H9 (cell line): ENCODE results near the gene JMJD8. TPM values are rescaled to one million over a fixed set of nuclear protein-coding genes. Genes with fewer than 3 reads are reported as not detected.

Experiments
- DNase-seq: peaks from one replicate; pipeline ENCODE4 v3.0.0-alpha.2; 2017
- H2AFZ ChIP-seq: one replicate; pipeline ENCODE4 v1.6.1; 2013; ENCODE audit warnings: mild to moderate bottlenecking, low read length, control low read depth, moderate library complexity
- H2AK5ac ChIP-seq: 2 replicates; pipeline ENCODE4 v1.6.1; 2013; ENCODE audit warnings: low read length, control low read depth, mixed read lengths; ENCODE audit not compliant: insufficient read length
- H2BK120ac ChIP-seq: one replicate; pipeline ENCODE4 v1.6.1; 2013; ENCODE audit warnings: low read depth, mild to moderate bottlenecking, low read length, control low read depth, inconsistent platforms; ENCODE audit not compliant: poor library complexity, severe bottlenecking
- H2BK12ac ChIP-seq: 2 replicates; pipeline ENCODE4 v1.6.1; 2013; ENCODE audit warnings: low read length, control low read depth, mixed read lengths, low read depth; ENCODE audit not compliant: insufficient read length
- H2BK15ac ChIP-seq: 2 replicates; pipeline ENCODE4 v1.6.1; 2013; ENCODE audit warnings: low read depth, low read length, control low read depth
- H2BK20ac ChIP-seq: one replicate; pipeline ENCODE4 v1.6.1; 2013; ENCODE audit warnings: low read depth, mild to moderate bottlenecking, low read length, control low read depth, inconsistent platforms; ENCODE audit not compliant: poor library complexity, severe bottlenecking
- H2BK5ac ChIP-seq: 2 replicates; pipeline ENCODE4 v1.6.1; 2013; ENCODE audit warnings: low read length, control low read depth, mixed read lengths; ENCODE audit not compliant: insufficient read length
- H3K14ac ChIP-seq: 2 replicates; pipeline ENCODE4 v1.6.1; 2013; ENCODE audit warnings: low read length, control low read depth; ENCODE audit not compliant: insufficient read depth
- H3K18ac ChIP-seq: 2 replicates; pipeline ENCODE4 v1.6.1; 2013; ENCODE audit warnings: low read depth, mild to moderate bottlenecking, mixed read lengths, low read length, control low read depth; ENCODE audit not compliant: insufficient read length
- H3K23ac ChIP-seq: 2 replicates; pipeline ENCODE4 v1.6.1; 2013; ENCODE audit warnings: low read length, control low read depth, mixed read lengths, low read depth; ENCODE audit not compliant: insufficient read length
- H3K23me2 ChIP-seq: 2 replicates; pipeline ENCODE4 v1.6.1; 2013; ENCODE audit warnings: low read depth, mild to moderate bottlenecking, mixed read lengths, low read length, control low read depth; ENCODE audit not compliant: insufficient read length, poor library complexity, severe bottlenecking
- H3K27ac ChIP-seq: 2 replicates; pipeline ENCODE4 v1.5.1; 2013; ENCODE audit warnings: low read length, control low read depth, mixed read lengths, low read depth; ENCODE audit not compliant: insufficient read length
- H3K27me3 ChIP-seq: 2 replicates; pipeline ENCODE4 v1.6.1; 2013; ENCODE audit warnings: low read length, control low read depth, inconsistent platforms; ENCODE audit not compliant: insufficient read depth
- H3K4ac ChIP-seq: 2 replicates; pipeline ENCODE4 v1.6.1; 2013; ENCODE audit warnings: low read depth, mild to moderate bottlenecking, control low read depth, inconsistent platforms, low read length, moderate library complexity
- H3K4me1 ChIP-seq: 2 replicates; pipeline ENCODE4 v1.6.1; 2013; ENCODE audit warnings: low read length, control low read depth, inconsistent platforms; ENCODE audit not compliant: insufficient read depth
- H3K4me2 ChIP-seq: 2 replicates; pipeline ENCODE4 v1.6.1; 2013; ENCODE audit warnings: low read length, control low read depth, mixed read lengths; ENCODE audit not compliant: insufficient read length, insufficient read depth
- H3K56ac ChIP-seq: 2 replicates; pipeline ENCODE4 v1.6.1; 2013; ENCODE audit warnings: low read depth, mild to moderate bottlenecking, mixed read lengths, low read length, control low read depth; ENCODE audit not compliant: insufficient read length
- H3K79me1 ChIP-seq: 2 replicates; pipeline ENCODE4 v1.6.1; 2013; ENCODE audit warnings: low read depth, mild to moderate bottlenecking, moderate library complexity, low read length, control low read depth, inconsistent platforms; ENCODE audit not compliant: insufficient read depth, poor library complexity, severe bottlenecking
- H3K79me2 ChIP-seq: 2 replicates; pipeline ENCODE4 v1.6.1; 2013; ENCODE audit warnings: low read length, control low read depth, inconsistent platforms; ENCODE audit not compliant: insufficient read depth
- H3K9ac ChIP-seq: 2 replicates; pipeline ENCODE4 v1.6.1; 2013; ENCODE audit warnings: low read length, control low read depth, mixed read lengths; ENCODE audit not compliant: insufficient read length; ENCODE audit errors: extremely low read depth
- H3K9me3 ChIP-seq: one replicate; pipeline ENCODE4 v1.6.1; 2013; ENCODE audit warnings: low read depth, low read length, inconsistent platforms; ENCODE audit not compliant: control insufficient read depth
- H3T11ph ChIP-seq: one replicate; pipeline ENCODE4 v1.6.1; 2013; ENCODE audit warnings: mild to moderate bottlenecking, low read length, control low read depth, inconsistent platforms
- H4K20me1 ChIP-seq: one replicate; pipeline ENCODE4 v1.6.1; 2013; ENCODE audit not compliant: control insufficient read depth, insufficient read length, insufficient read depth
- H4K5ac ChIP-seq: 2 replicates; pipeline ENCODE4 v1.6.1; 2013; ENCODE audit warnings: low read depth, mild to moderate bottlenecking, mixed read lengths, low read length, control low read depth; ENCODE audit not compliant: insufficient read length
- H4K8ac ChIP-seq: replicated peaks from 2 replicates; pipeline ENCODE4 v1.6.1; 2013; ENCODE audit warnings: low read length, control low read depth, mixed read lengths, low read depth; ENCODE audit not compliant: insufficient read length
- H4K91ac ChIP-seq: 2 replicates; pipeline ENCODE4 v1.6.1; 2013; ENCODE audit warnings: low read depth, mild to moderate bottlenecking, moderate library complexity, mixed read lengths, low read length, control low read depth; ENCODE audit not compliant: insufficient read length
- H3K27ac Mint-ChIP-seq, 3 experiments: 2 replicates in 2 of 3; 3 replicates in 1 of 3; pipeline ENCODE4 v1.8.0; 2020 to 2021; ENCODE audit warnings: mixed read lengths in 3 of 3, mild to moderate bottlenecking in 1 of 3, moderate library complexity in 1 of 3
- H3K27me3 Mint-ChIP-seq: 2 replicates; pipeline ENCODE4 v1.8.0; 2021; ENCODE audit warnings: low read depth, mild to moderate bottlenecking, moderate library complexity, mixed read lengths
- H3K36me3 Mint-ChIP-seq, 3 experiments: 2 replicates in 2 of 3; 3 replicates in 1 of 3; pipeline ENCODE4 v1.8.0; 2020 to 2021; ENCODE audit warnings: low read depth in 3 of 3, mixed read lengths in 3 of 3; ENCODE audit not compliant: insufficient read depth in 1 of 3
- H3K4me1 Mint-ChIP-seq, 2 experiments: 2 replicates each; pipeline ENCODE4 v1.8.0; 2020; ENCODE audit warnings: mixed read lengths in 2 of 2
- H3K4me3 Mint-ChIP-seq, 2 experiments: 2 replicates in 1 of 2; 3 replicates in 1 of 2; pipeline ENCODE4 v1.8.0; 2020 to 2021; ENCODE audit warnings: mild to moderate bottlenecking in 2 of 2, mixed read lengths in 2 of 2, moderate library complexity in 1 of 2
- H3K9me3 Mint-ChIP-seq, 2 experiments: 2 replicates in 1 of 2; 3 replicates in 1 of 2; pipeline ENCODE4 v1.8.0; 2020; ENCODE audit warnings: mild to moderate bottlenecking in 2 of 2, mixed read lengths in 2 of 2, moderate library complexity in 1 of 2
- CTCF ChIP-seq: fragments of 200-600 bp; sonication (generic); conservative IDR thresholded peaks from 3 replicates; pipeline ENCODE4 v1.8.0; 2021; ENCODE audit warnings: antibody characterized with exemption, mild to moderate bottlenecking
- WGBS: extraction: QIAGEN DNeasy Blood & Tissue Kit; methylation state at CpG from one replicate; pipeline ENCODE4 v1.1.7; 2013; ENCODE audit warnings: missing lambda C conversion rate, low lambda C conversion rate, mixed read lengths; ENCODE audit not compliant: insufficient read length; ENCODE audit errors: extremely low coverage; 5-methylcytosine and 5-hydroxymethylcytosine counted together
- total RNA-seq: library from RNA; stranded (reverse); gene quantifications from 2 replicates; pipeline ENCODE4 v1.2.1, GENCODE V29; 2021

The JMJD8 gene
- total RNA-seq, 1 experiment from 2014 or later, result 52.7 TPM

GRCh38 chr16:702341-702740, 18.2 kb upstream of the JMJD8 start:
- Histone ChIP-seq H3K79me1 (no peaks in the 10 kb centered on the region), H3K79me2 (no peaks in the 10 kb centered on the region), H2BK12ac (no peak overlapping the region), H4K91ac (no peak overlapping the region), H3K23ac (no peak overlapping the region), H3K14ac (no peak overlapping the region), H3K27me3 (peaks cover 49% of the 10 kb centered on the region), H3T11ph (no peak overlapping the region), H2BK20ac (no peak overlapping the region), H3K56ac (no peak overlapping the region), H3K23me2 (peaks cover 4% of the 10 kb centered on the region), H2BK120ac (no peak overlapping the region), H3K9ac (no peak overlapping the region), H4K8ac (no peak overlapping the region), H2AK5ac (no peak overlapping the region), H2BK15ac (no peak overlapping the region), H3K9me3 (no peaks in the 10 kb centered on the region), H4K5ac (no peak overlapping the region), H3K4ac (no peak overlapping the region), H3K4me2 (no peak overlapping the region), H3K18ac (no peak overlapping the region), H2AFZ (no peak overlapping the region), H4K20me1 (no peaks in the 10 kb centered on the region), H3K4me1 (no peaks in the 10 kb centered on the region), H2BK5ac (no peak overlapping the region), H3K27ac (no peak overlapping the region)
- no peak for TF ChIP-seq CTCF
- Mint-ChIP-seq H3K9me3 (no peaks in the 10 kb centered on the region), H3K27me3 (peaks cover 89% of the 10 kb centered on the region), H3K27ac (no peak overlapping the region), H3K36me3 (peaks cover 0 to 3% (median 0%) of the 10 kb centered on the region in 3 experiments; a peak in 2 of 7 replicates), H3K4me3 (peak overlapping the region in 1 of 2 experiments; percentile 41; a peak in 2 of 5 replicates), H3K4me1 (peaks cover 0 to 7% of the 10 kb centered on the region in 2 experiments; a peak in 1 of 4 replicates)
- no CpG with 5 or more reads among the region's 19 CpGs for WGBS
- no peak for DNase-seq
